Stimulated activated CD4-positive, alpha-beta T cell treated with anti-CD3 and anti-CD28 coated beads, Interleukin-1b, Interleukin-23, amount 100 ng/mL, for 24 hours (primary cell): ENCODE data around the gene ARHGEF16.

Experiments
- DNase-seq, 4 experiments: peaks; one replicate each; pipeline ENCODE4 v3.0.0-alpha.2; 2020; ENCODE audit warnings: low read depth in 4 of 4, low spot score in 1 of 4

Gene ARHGEF16

GRCh38 chr1:3420218-3420951 is 34.1 kb upstream of the ARHGEF16 start:
- no peak for DNase-seq

- DNase-seq, result no peak
Measured at GRCh38 chr1:3422638-3423037, 31.8 kb upstream of the ARHGEF16 start.

GRCh38 chr1:3423245-3423829 is 31.1 kb upstream of the ARHGEF16 start:
- DNase-seq, result no peak

GRCh38 chr1:3423896-3424611 is 30.4 kb upstream of the ARHGEF16 start:
- no peak for DNase-seq

- DNase-seq, result no peak
Measured at GRCh38 chr1:3425486-3426215, 28.8 kb upstream of the ARHGEF16 start.

GRCh38 chr1:3426956-3427535 is 27.4 kb upstream of the ARHGEF16 start:
- no peak for DNase-seq

- no peak for DNase-seq
Measured at GRCh38 chr1:3427711-3428704, 26.5 kb upstream of the ARHGEF16 start.

- DNase-seq, result no peak
Measured at GRCh38 chr1:3428899-3429298, 25.6 kb upstream of the ARHGEF16 start.

GRCh38 chr1:3429320-3429719 is 25.1 kb upstream of the ARHGEF16 start:
- no peak for DNase-seq

GRCh38 chr1:3429766-3430165 is 24.7 kb upstream of the ARHGEF16 start:
- DNase-seq, result no peak

GRCh38 chr1:3430406-3430805 is 24.1 kb upstream of the ARHGEF16 start:
- DNase-seq, result no peak

GRCh38 chr1:3430820-3431219 is 23.6 kb upstream of the ARHGEF16 start:
- no peak for DNase-seq

- DNase-seq, result no peak
Measured at GRCh38 chr1:3431266-3431665, 23.2 kb upstream of the ARHGEF16 start.

GRCh38 chr1:3431686-3432085 is 22.8 kb upstream of the ARHGEF16 start:
- DNase-seq, result no peak

GRCh38 chr1:3432306-3432705 is 22.2 kb upstream of the ARHGEF16 start:
- no peak for DNase-seq

- DNase-seq, result no peak
Measured at GRCh38 chr1:3433076-3433475, 21.4 kb upstream of the ARHGEF16 start.

- DNase-seq, result no peak
Measured at GRCh38 chr1:3433596-3434320, 20.7 kb upstream of the ARHGEF16 start.

- DNase-seq, result no peak
Measured at GRCh38 chr1:3434406-3435110, 19.9 kb upstream of the ARHGEF16 start.

GRCh38 chr1:3435666-3436065 is 18.8 kb upstream of the ARHGEF16 start:
- no peak for DNase-seq
